Left renal cortex interstitium (tissue), 4 donors: Measurements from ENCODE around the gene ITK. TPM values are rescaled to one million over a fixed set of nuclear protein-coding genes. Genes with fewer than 3 reads are reported as not detected.
"Not testable (repeated sequence)": the region's sequence is repeated elsewhere in the genome, so short reads cannot be mapped to it uniquely, and the experiment has no call there.

ENCODE experiments used
- DNase-seq, 4 donors: peaks; one replicate each; pipeline ENCODE4 v3.0.0-alpha.2; 2013; ENCODE audit warnings: low read depth in 4 of 4, low spot score in 2 of 4, missing footprints in 1 of 4
- polyA plus RNA-seq, 4 donors: library from polyadenylated mRNA; unstranded; fragments of 120-200 nt; gene quantifications; one replicate each; pipeline ENCODE4 v1.2.1, GENCODE V29; 2013; ENCODE audit not compliant: insufficient read length in 4 of 4

The ITK gene
- polyA plus RNA-seq, 4 donors: 0.22 to 0.40 (median 0.31) TPM

GRCh38 chr5:157203417-157203816, 22.8 kb downstream of the ITK start:
- no peak for DNase-seq

GRCh38 chr5:157204765-157205164, 24.1 kb downstream of the ITK start:
- no peak for DNase-seq

- no peak for DNase-seq
Observed at GRCh38 chr5:157205708-157206107, 25.1 kb downstream of the ITK start.

GRCh38 chr5:157210652-157211051, 30.0 kb downstream of the ITK start:
- not testable (repeated sequence) for DNase-seq

GRCh38 chr5:157212307-157212706, 31.7 kb downstream of the ITK start:
- DNase-seq: no peak

- no peak for DNase-seq
Observed at GRCh38 chr5:157213527-157214243, 33.0 kb downstream of the ITK start.

GRCh38 chr5:157214415-157214814, 33.8 kb downstream of the ITK start:
- no peak for DNase-seq

GRCh38 chr5:157214861-157215513, 34.3 kb downstream of the ITK start:
- no peak for DNase-seq

- DNase-seq: no peak
Observed at GRCh38 chr5:157215514-157216167, 35.0 kb downstream of the ITK start.

- DNase-seq: no peak
Observed at GRCh38 chr5:157216391-157217142, 35.9 kb downstream of the ITK start.

GRCh38 chr5:157217289-157218024, 36.8 kb downstream of the ITK start:
- DNase-seq: no peak

- DNase-seq: no peak
Observed at GRCh38 chr5:157219491-157220271, 39.0 kb downstream of the ITK start.

GRCh38 chr5:157221959-157222358, 41.3 kb downstream of the ITK start:
- DNase-seq: no peak

- DNase-seq: no peak
Observed at GRCh38 chr5:157222506-157223230, 42.0 kb downstream of the ITK start.

GRCh38 chr5:157225469-157226422, 45.1 kb downstream of the ITK start:
- no peak for DNase-seq

GRCh38 chr5:157230610-157231009, 50.0 kb downstream of the ITK start:
- no peak for DNase-seq

- DNase-seq: no peak
Observed at GRCh38 chr5:157232706-157233105, 52.1 kb downstream of the ITK start.

- DNase-seq: no peak
Observed at GRCh38 chr5:157233515-157233914, 52.9 kb downstream of the ITK start.
